Fibroblast of peridontal ligament (primary cell): Measurements from ENCODE around the gene DCHS1.
A peak's percentile ranks its signal among the peaks of the same experiment; 100 is the strongest.

Source experiments
- DNase-seq: peaks from one replicate; pipeline ENCODE4 v3.0.0-alpha.2; 2010; ENCODE audit errors: extremely low read depth

Gene DCHS1

DNA sequence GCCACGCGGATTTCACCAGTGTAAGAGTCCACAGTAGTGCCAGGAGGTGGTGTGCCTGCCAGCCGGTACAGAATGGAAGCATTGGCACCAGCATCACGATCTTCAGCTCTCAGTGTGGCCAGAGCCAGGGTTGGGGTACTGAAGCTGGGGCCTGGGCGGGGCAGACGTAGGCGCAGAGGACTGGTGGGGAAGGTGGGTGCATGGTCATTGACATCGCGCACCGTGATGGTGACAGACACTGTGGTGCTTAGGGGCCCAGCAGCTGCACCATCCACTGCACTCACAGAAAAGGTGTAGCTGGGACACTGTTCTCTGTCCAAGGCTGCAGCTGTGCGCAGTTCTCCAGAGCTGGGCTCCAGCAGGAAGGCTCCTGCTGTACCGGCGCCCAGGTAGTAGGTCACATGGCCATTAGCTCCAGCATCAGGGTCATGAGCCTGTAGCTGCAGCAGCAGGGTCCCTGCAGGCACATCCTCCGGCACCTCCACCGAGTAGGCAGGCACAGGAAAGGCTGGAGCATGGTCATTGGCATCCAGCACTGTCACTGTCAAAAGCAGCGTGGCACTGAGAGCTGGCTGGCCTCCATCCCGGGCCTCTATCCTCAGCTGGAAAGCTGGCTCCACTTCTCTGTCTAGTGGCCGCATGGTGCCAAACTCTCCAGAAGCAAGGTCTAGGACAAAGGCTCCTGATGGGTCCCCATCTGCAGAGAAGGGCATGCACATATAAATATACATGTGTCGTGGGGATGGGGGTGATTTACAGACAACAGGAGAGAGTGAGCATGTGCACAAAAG, 28.4 kb downstream of the DCHS1 start:
- no peak for DNase-seq

DNA sequence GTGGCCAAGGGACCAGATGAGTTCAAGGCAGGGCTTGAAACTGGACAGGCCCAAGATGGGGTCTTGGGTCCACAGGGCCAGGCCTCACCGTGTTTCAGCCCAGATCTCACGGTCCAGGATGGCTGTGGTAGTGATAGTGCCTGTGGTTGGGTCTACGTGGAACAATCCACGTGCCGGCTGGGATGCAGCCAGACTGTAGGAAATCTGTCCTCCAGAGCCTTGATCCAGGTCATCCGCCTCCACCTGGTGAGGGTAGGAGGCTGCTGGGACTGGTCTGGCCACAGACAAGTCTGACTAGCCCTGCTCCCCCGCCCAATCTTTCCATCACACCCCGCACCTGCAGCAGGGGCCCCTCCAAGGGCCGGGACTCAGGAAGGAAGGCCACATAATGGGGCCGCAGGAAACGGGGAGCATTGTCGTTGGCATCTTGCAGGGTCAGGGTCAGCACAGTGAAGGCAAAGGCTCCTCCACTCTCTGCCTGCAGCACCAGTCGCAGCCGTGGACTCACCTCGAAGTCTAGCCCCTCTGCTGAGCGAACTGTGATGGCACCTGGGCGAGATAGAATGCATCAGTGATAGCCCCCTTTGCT, 29.7 kb downstream of the DCHS1 start:
- DNase-seq = no peak

DNA sequence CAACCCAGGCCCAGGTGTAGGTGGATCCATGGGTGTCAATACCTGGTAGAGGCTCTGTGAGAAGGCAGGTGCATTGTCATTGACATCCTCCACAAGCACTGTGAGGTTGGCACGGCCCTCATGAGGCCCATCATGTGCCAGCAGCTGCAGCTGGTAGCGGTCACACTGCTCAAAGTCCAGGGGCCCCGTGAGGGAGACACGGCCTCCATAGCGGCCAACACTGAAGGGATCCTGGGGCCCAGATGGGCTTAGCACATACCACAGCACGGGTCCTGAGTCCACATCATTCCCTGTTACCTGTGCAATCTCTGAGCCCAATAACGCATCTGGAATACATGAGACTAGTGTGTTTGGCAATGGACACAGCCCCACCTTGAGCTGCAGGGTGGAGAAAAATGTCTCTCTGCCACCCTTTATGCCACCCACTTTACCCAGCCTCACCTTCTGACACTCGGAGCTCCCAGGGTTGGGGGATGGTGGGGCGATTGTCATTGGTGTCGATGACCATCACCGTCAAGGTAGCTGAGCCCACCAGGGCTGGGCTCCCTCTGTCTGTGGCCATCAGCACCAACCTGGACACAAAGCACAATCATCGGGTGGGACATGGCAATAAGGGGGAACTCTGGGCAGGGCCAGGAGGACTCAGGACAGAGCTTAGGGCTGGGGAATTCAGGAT, 30.3 kb downstream of the DCHS1 start:
- no peak for DNase-seq

DNA sequence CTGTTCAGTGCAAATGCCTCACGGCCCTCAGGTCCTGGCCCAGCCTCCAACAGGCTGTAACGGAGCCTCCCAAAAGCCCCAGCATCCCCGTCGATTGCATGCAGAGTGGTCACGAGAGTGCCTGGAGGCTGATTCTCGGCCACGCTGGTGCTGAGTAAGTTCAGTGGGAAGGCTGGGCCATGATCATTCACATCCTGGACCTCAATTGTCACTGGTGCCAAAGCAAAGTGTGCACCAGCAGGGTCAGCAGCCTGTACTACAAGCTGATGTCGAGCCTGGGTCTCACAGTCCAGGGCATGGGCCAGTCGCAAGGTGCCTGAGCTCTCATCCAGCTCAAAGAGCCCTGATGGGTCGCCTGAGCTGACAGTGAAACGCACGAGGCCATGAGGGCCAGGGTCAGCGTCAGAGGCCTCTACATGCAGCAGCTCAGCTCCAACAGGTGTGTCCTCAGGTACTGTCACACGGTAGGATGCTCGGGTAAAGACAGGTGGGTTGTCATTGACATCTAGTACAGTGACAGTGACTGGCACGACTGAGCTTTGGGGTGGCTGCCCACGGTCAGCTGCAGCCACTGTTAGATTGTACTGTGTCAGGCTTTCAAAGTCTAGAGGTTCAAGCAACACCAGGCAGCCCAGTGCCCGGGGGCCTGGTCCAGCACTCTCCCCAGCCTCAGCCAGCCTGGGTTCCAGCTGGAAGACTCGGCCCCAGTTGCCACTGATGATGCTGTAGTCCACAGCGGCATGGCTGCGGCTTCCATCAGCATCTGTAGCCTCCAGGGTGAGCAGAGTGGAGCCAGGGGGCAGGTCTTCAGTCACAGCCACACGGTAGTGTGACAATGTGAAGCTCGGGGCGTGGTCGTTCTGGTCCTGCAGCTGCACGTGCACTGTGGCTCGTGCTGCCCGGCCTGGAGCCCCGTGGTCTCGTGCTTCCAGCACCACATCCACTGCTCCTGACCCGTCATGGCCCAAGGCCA, 31.9 kb downstream of the DCHS1 start:
- DNase-seq = no peak

DNA sequence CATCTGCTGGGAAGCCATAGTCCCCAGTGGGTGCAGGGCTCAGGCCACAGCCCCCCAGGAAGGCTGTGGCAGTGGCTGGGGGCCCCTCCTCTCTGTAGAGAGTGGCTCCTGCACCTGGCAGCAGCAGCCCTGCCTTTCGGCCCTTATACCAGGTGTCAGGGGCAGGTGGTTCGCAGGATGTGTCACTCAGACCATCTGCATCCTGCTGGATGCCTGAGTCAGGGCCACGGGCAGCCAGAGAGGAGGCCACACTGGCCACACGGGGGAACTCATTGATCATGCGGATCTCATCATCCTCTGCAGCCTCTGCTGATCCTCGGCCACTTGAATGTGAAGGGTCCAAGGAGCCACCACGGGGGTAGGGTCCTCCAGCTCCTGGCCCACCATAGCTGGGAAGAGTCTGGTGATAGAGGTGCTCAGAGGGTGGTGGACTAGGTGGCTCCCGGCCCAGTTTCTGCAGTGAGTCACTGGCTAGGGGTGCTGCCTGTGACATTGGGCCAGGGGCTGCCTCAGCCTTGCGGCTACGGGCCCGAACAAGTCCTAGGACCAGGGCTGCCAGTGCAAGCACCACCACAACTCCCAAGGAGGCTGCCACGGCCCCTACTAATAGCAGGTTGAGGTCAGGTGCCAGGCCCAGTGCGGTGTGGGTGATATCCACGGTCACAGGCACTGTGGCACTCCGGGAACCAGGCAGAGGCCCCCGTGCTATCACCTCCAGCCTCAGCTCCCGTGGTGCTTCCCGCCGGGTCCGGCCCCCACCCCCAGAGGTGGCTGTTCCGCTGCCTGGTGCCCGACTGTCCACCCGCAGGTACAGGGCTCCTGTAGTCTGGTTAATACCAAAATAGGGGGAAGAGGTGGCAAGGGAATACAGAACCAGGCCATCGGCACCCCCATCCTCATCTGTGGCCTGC, 33.1 kb downstream of the DCHS1 start:
- no peak for DNase-seq

DNA sequence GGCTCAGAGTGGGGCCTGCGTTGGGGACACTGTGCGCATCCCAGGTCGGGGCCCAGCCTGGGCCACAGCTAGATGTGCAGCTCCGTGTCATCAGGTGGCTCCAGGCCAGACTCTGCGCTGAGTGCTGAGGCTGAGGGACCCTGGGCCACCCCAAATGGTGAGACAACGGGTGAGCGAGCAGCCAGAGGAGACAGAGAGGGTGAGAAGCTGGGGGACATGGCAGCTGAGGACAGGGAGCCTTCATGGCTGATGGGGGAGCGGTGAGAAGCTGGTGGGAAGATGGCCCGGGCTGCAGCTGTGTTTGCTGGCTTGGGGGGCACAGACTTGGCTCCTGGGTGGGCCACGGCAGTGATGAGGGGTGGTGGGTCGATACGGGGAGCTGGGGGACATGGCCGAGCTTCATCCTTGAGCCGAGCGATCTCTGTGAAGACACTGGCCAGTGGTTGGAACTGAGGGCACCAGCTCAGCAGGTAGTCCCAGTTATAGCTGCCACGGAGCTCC, 33.8 kb downstream of the DCHS1 start:
- no peak for DNase-seq

DNA sequence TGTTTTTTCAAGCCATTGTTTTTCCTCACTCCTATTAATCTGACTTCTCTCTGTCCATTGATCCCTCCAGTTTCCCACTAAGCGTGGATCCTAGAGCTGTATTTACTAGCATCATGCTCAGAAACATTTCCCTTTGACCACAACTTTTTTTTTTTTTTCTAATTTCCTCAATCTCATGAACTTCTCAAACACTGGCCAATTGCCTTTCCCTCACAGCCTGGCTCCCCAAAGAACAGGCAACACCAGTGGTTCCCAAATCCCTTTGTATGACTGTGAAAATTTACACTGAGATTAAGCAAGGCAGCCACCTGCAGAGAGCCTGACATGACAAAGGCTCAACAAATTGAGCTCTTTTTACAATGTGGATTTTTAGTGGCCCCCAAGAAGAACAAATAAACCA, 35.0 kb downstream of the DCHS1 start:
- no peak for DNase-seq

DNA sequence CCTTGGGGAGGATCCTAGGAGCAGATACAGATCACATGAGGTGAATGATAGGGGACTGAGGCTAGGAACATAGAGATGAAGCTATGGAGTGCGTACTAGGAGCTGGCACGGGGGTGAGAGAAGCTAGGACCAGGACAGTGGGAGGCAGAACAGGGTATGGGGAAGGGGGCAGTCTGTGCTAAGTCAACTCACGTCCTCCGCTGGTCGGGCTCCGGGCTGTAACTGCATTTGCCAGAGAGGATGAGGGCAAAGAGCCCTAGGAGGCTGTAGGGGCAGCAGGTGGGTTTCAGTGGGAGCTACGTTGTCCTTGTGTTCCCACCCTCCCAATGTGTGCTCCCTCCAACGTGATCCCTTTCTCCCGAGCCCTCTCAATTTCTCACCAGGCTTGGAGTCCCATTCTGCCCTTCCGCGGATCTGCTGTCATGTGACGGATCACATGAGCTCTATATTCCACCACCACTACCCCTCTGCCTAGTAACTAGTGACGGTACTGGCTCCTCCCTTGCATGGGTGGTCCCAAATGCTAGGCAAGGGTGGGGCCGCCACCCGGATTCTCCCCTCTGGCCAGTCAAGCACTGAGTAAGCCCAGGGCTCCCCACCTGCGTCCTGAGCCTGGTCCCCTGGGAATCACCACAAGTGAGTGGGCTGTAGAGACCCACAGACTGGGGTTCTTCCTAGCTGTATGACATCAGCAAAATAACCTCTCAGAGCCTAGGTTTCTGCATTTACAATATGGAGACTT, 36.4 kb downstream of the DCHS1 start, which contains the start of gene TPP1:
TPP1 (minus strand) TSS at position 419 of the 742 bp plus-strand sequence; CDS start at position 397, 22 bp downstream.
- DNase-seq = peak; percentile 96

DNA sequence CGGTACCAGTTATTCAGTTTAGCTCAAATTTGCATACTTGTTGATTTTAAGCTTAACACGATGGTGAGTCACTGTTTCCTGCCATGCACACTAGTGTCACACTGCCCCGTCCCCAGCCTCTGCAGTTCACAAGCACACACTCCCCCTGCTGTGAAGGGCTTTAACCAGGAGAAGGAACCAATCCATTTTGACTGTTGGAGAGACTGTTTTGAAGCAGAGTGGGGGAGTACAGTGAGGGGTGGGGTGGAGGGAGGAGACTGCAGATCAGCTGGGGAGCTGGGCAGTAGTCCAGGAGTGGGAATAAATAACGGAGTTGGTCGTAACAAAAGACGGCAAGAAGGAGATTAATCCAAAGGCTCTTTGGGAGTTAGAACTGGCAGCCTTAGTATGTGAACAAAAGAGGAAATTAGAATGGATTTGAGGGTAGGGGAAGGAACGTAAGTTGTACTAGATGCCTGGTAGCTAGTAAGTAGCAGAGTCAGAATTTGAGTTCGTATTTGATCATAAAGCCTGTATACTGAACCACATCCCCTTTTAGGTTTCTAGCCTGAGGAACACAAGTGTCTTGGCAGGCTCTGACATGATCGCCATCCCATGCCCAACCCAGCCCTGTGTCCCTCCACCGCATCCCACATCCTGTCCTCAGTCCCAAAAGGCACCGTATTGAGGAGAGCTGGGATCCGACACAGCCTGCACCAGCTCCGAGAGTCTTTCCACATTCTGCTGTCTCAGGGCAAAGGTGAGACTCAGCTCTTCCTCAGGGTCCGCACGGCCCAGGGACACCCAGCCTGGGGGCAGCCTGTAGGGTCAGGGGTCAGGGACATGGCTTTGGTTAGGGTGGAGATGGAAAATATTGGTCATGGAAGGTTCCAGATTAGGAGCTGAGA, 37.2 kb downstream of the DCHS1 start:
- peak; percentile 84 for DNase-seq

DNA sequence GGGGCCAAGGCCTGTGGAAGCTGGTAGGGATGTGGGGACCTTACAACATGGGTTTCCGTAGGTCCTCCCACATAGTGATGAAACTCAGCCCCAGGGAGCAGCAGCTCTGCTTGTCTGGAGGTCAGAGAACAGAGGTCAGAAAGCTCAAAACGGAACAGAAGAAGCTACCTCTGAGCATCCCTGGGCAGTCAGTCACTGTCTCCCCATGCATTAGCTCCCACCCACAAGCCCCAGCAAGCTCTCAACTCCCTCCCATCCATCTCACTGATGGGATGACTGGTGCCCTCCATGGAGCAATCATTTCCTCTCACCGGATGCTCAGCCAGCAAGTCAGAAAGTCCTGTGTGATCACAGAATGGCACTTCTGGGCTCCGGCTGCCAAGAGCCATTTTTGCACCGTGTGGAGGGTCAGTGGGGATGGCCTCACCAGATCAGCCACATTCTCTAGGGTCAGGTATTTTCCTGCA, 38.3 kb downstream of the DCHS1 start:
- DNase-seq = no peak

DNA sequence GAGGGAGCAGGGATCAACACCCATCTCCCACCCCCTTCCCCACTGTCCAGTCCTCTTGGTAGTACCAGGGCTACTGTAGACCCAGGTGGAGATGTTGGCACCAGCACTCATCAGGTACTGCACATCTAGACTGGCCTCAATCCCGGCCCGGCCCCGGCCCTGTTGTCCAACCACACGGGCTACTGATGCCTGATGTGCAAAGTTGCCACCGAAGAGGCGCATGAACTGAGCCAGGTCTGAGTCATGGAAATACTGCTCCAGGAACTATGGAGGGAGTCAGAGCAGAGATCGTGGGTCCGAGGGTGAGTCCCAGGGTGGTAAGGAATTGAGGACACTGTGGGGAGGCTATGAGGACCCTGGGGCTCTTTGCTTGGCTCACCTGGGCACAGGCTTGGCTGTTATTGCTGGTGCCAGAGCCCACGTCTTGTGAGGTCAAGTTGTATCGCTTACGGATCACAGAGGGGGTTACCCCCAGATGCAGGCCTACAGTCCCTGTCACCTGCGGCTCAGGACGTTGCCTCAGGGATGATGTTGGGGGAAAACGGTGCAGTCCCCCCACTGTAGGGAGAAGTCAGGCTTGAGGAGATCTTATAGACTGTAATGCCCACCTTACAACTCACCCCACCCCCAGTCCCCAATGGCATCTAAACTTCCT, 38.9 kb downstream of the DCHS1 start:
- no peak for DNase-seq

DNA sequence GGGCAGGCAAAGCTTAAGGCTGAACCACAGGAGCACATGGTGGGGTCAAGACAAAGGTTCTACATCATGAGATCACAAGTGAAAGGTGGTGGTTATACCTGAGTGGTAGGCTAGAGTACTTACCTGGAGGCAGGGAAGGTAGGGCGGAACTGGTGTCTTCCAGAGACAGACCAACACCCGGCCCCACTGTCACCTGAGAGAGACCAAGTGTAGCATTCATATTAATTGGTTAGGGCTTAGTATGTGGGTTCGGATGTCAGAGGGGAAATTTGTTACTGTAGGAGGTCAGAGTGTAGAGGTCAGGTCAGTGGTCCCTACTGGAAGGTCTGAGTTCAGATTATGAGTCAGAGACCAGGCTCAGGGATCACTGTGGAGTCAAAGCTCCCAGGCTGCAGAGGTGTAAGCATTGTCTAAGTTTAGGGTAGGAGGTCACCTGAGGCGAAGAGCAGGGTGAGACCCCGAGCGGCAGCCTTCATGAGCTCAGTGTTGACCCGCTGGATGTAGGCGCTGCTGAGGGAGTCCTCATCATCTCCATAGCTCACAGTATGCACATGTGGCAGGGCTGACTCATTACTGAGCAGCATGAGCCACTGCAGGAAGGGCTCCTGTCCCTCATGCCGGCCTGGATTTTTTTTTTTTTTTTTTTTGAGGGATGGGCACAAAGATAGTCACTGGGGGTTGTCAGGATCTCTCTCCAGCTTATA, 39.6 kb downstream of the DCHS1 start:
- no peak for DNase-seq

DNA sequence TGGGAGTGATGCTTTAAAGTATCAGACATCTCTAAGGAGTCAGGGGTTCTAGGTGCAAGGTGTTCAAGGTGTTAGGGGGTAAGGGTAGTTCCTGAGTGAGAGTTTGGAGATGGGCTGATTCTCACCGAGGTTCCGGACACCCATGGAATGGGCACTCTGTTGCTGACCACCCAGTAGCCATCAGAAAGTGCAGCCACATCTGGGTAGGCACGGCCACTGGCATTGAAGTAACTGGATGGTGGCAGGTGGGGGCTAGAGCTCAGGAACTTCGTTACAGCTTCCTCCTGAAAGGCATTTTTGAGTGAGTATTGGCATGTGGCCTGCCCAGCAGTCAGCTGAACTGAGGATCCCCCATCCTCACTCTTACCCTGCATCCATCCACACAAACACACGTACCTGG, 40.6 kb downstream of the DCHS1 start:
- no peak for DNase-seq

DNA sequence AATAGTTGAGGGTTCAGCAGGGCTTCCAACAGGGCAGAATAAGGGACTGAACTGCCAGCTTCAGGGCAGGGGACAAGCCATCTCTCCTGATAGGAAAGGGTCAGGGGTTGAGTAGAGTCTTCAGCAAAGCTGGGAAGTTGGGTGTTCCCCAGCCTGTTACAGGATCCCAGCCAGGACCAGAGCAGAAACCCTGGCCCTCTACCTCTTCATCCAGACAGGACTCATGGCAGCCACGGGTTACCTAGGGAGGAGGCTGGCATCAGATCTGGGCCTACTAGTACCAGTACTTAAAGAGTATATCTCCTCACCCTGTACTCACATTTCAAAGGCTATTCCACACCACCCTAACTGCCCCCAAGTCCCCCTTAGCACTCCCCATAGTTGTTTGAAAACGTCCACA, 41.2 kb downstream of the DCHS1 start:
- DNase-seq = no peak

DNA sequence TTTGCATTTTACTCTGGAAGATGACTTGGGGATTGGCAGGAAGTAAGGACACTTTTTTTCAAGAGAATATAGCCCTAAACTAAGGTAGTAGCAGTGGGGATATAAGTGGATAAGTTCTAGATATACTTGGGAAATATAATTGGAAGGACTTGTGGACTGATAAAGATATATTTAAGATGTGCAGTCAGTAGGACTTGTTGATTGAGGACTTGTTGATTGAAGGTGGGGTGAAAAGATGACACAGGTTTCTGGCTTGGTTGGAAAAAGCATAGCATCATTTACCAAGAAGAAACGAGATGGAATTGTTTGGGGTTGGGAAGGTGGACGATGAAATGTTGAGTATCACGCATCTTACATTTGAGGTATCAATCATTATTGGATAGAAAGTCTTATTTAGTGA, 42.1 kb downstream of the DCHS1 start:
- no peak for DNase-seq

DNA sequence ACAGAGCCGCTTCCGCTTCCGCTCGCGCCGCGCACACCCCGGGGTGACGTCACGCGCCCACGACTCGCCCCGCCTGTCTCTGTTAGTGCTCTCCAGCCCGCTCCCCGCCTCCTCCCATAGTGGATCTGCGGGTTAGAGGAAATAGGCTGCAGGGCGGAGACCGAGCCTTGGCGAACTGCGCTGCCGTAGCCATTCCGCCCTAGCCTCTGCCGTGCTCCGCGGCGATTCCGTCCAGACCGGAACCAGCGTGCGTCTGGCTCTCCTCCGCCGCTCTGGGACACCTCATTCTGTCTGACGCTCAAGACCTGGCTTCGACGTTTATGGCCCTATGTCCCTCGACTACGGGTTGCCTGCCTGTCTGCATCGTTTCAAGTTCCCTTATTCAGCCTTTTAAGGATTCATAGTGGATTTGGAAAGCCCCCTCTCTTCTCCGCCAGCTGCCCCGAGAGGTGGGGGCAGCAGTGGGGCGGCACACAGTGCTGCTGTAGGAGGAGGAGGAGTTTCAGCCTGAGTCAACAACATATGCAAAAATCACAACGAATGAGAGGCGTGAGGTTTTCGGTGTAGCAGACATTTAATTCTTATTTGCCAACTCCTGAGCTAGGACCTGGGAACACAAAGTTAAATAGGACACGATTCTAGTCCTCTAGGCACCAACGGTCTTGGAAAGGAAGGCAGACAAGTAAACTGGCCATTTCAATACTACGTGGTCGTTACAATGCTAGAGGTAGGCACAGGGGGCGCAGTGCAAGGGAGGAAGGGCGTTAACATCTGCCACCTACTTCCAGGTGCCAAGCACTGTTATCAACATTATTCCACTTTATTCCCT, 43.2 kb downstream of the DCHS1 start, which contains the start of gene TAF10:
TAF10 (minus strand) TSS at position 4 of the 829 bp plus-strand sequence. CDS start 27 bp downstream, outside the sequence.
- peak; percentile 94 for DNase-seq

DNA sequence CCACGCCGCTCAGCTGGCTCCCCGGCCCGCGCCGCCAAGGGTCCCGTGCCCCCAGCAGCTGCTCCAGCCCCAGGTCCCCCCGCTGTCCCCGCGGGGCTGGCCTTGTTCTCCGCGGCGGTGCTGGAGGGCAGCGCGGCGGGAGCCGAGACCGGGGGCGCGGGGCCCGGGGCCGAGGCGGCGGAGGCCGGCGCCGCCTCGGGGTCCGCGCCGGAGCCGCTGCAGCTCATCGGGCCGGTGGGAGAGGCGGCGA, 43.7 kb downstream of the DCHS1 start:
- DNase-seq = no peak
